ENCODE data around the gene UBL4A.

- TF ChIP-seq, protein P1, sequence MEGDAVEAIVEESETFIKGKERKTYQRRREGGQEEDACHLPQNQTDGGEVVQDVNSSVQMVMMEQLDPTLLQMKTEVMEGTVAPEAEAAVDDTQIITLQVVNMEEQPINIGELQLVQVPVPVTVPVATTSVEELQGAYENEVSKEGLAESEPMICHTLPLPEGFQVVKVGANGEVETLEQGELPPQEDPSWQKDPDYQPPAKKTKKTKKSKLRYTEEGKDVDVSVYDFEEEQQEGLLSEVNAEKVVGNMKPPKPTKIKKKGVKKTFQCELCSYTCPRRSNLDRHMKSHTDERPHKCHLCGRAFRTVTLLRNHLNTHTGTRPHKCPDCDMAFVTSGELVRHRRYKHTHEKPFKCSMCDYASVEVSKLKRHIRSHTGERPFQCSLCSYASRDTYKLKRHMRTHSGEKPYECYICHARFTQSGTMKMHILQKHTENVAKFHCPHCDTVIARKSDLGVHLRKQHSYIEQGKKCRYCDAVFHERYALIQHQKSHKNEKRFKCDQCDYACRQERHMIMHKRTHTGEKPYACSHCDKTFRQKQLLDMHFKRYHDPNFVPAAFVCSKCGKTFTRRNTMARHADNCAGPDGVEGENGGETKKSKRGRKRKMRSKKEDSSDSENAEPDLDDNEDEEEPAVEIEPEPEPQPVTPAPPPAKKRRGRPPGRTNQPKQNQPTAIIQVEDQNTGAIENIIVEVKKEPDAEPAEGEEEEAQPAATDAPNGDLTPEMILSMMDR (IDR thresholded peaks at IDR 0.05; ENCODE audit: borderline replicate concordance, extremely low read depth, low read length, poor library complexity, severe bottlenecking): no peak
- no peak for TF ChIP-seq EZH2 (IDR thresholded peaks at IDR 0.05; ENCODE audit: borderline replicate concordance, low read depth, low read length, severe bottlenecking)
Measured at GRCh38 chrX:154488336-154489075, 2.1 kb upstream of the UBL4A start.
